PC-9 (cell line): ENCODE data around the gene KLHL1. TPM values are rescaled to one million over a fixed set of nuclear protein-coding genes. Genes with fewer than 3 reads are reported as not detected.

ENCODE experiments used
- BruUV-seq: library from RNA; stranded (reverse); fragments of 400-500 nt; replicated peaks from 2 replicates; lab custom pipeline; 2021; lab: Mats Ljungman, UMichigan
- CTCF ChIA-PET: fragments of 300-600 bp; sonication (Branson Sonifier 250); formaldehyde crosslinking; loops from one replicate; lab custom pipeline; 2022; ENCODE audit warnings: antibody characterized with exemption; lab: Charles Lee
- POLR2A ChIA-PET: fragments of 300-600 bp; sonication (Branson Sonifier 250); formaldehyde crosslinking; loops from one replicate; lab custom pipeline; 2022; ENCODE audit warnings: antibody characterized with exemption; ENCODE audit not compliant: unreplicated experiment; lab: Charles Lee
- DNase-seq, 2 experiments: peaks; one replicate each; pipeline versions ENCODE4 v3.0.0 to v3.0.0-alpha.2; 2015 to 2022; ENCODE audit warnings: mixed read lengths in 1 of 2
- H2AFZ ChIP-seq: fragments of 200-600 bp; sonication (generic); 2 replicates; pipeline ENCODE4 v1.8.1; 2017; ENCODE audit warnings: antibody characterized with exemption
- H3F3A ChIP-seq: fragments of 200-600 bp; sonication (generic); 2 replicates; pipeline ENCODE4 v1.8.1; 2017; ENCODE audit warnings: antibody characterized with exemption, mild to moderate bottlenecking, low read depth; ENCODE audit not compliant: insufficient read depth
- H3K27ac ChIP-seq: fragments of 200-600 bp; sonication (generic); 2 replicates; pipeline ENCODE4 v1.6.1; 2016; ENCODE audit warnings: mixed run types
- H3K27me3 ChIP-seq: fragments of 200-600 bp; sonication (generic); 2 replicates; pipeline ENCODE4 v1.6.1; 2016; ENCODE audit warnings: low read depth, mixed run types; ENCODE audit not compliant: insufficient read depth
- H3K36me3 ChIP-seq: fragments of 200-600 bp; sonication (generic); 2 replicates; pipeline ENCODE4 v1.6.1; 2016; ENCODE audit warnings: low read depth, mixed run types
- H3K4me1 ChIP-seq: fragments of 200-600 bp; sonication (generic); replicated peaks from 2 replicates; pipeline ENCODE4 v1.6.1; 2016; ENCODE audit warnings: mixed run types; ENCODE audit not compliant: insufficient read depth
- H3K4me2 ChIP-seq: fragments of 200-600 bp; sonication (generic); 2 replicates; pipeline ENCODE4 v1.6.1; 2017; ENCODE audit warnings: mixed run types
- H3K4me3 ChIP-seq: fragments of 200-600 bp; sonication (generic); 2 replicates; pipeline ENCODE4 v1.6.1; 2016; ENCODE audit warnings: mixed run types
- H3K79me2 ChIP-seq: fragments of 200-600 bp; sonication (generic); 2 replicates; pipeline ENCODE4 v1.6.1; 2017; ENCODE audit warnings: low read depth, mixed run types
- H3K9me2 ChIP-seq: fragments of 200-600 bp; sonication (generic); 2 replicates; pipeline ENCODE4 v1.8.1; 2017; ENCODE audit warnings: mild to moderate bottlenecking; ENCODE audit not compliant: insufficient read depth
- H3K9me3 ChIP-seq: fragments of 200-600 bp; sonication (generic); 2 replicates; pipeline ENCODE4 v1.8.1; 2016; ENCODE audit warnings: low read depth; ENCODE audit not compliant: insufficient read depth
- H4K20me1 ChIP-seq: fragments of 200-600 bp; sonication (generic); 2 replicates; pipeline ENCODE4 v1.8.1; 2017; ENCODE audit not compliant: insufficient read depth
- CTCF ChIP-seq: fragments of 200-600 bp; sonication (generic); conservative IDR thresholded peaks from 2 replicates; pipeline ENCODE4 v1.6.1; 2017; ENCODE audit warnings: mixed run types, antibody characterized with exemption, mild to moderate bottlenecking, moderate library complexity
- EZH2 ChIP-seq: fragments of 200-600 bp; sonication (generic); IDR thresholded peaks from 2 replicates; pipeline ENCODE4 v1.8.0; 2017; ENCODE audit warnings: antibody characterized with exemption, low read depth
- intact Hi-C: fragments of 100-400 bp; cut with micrococcal nuclease; formaldehyde crosslinking; loops from one replicate; pipeline ENCODE4 v1.10.0; 2022; ENCODE audit not compliant: unreplicated experiment
- total RNA-seq: library from RNA; stranded (reverse); gene quantifications from 2 replicates; pipeline ENCODE4 v1.2.3, GENCODE V29; 2021

Gene KLHL1
- total RNA-seq, 1 experiment from 2014 or later: not detected

GRCh38 chr13:70016116-70016515, 92.1 kb downstream of the KLHL1 start:
- ChIA-PET CTCF (no interaction called here), POLR2A (no interaction called here)
- no peaks in the 10 kb centered on the region for H4K20me1 ChIP-seq
- no peaks in the 10 kb centered on the region for H3K79me2 ChIP-seq
- H3K4me3 ChIP-seq: no peak overlapping the region
- no peaks in the 10 kb centered on the region; the same call in 1 of the 2 replicates for H3K9me2 ChIP-seq
- no TSS peak for BruUV-seq
- no peak overlapping the region for H3K4me2 ChIP-seq
- H3K27ac ChIP-seq: no peak overlapping the region
- TF ChIP-seq EZH2: no peak
- TF ChIP-seq CTCF: no peak
- H3F3A ChIP-seq: no peaks in the 10 kb centered on the region
- no peak overlapping the region for H2AFZ ChIP-seq
- no peak for DNase-seq
- intact Hi-C loops: no loop called here
- no peaks in the 10 kb centered on the region for H3K9me3 ChIP-seq
- H3K27me3 ChIP-seq: no peaks in the 10 kb centered on the region
- H3K4me1 ChIP-seq: no peaks in the 10 kb centered on the region
- no peaks in the 10 kb centered on the region for H3K36me3 ChIP-seq

GRCh38 chr13:70014337-70014736, 93.9 kb downstream of the KLHL1 start:
- Histone ChIP-seq H3K79me2 (no peaks in the 10 kb centered on the region), H3K4me3 (no peak overlapping the region), H4K20me1 (no peaks in the 10 kb centered on the region), H3K9me3 (no peaks in the 10 kb centered on the region; the same call in 1 of the 2 replicates), H3K4me2 (no peak overlapping the region), H3K9me2 (no peaks in the 10 kb centered on the region; the same call in 1 of the 2 replicates), H3K36me3 (no peaks in the 10 kb centered on the region), H3F3A (no peaks in the 10 kb centered on the region), H3K4me1 (no peaks in the 10 kb centered on the region), H3K27me3 (no peaks in the 10 kb centered on the region), H3K27ac (no peak overlapping the region), H2AFZ (no peak overlapping the region)
- POLR2A ChIA-PET: no interaction called here
- intact Hi-C loops: no loop called here
- no peak for DNase-seq
- BruUV-seq: no TSS peak
- TF ChIP-seq CTCF: no peak
- no peak for TF ChIP-seq EZH2
- CTCF ChIA-PET: no interaction called here

GRCh38 chr13:69999875-70000274, 108.4 kb downstream of the KLHL1 start:
- no peak for DNase-seq
- H3K4me2 ChIP-seq: no peak overlapping the region

GRCh38 chr13:69997061-69997460, 111.2 kb downstream of the KLHL1 start:
- TF ChIP-seq EZH2: no peak
- TF ChIP-seq CTCF: no peak
- no peaks in the 10 kb centered on the region for H4K20me1 ChIP-seq
- POLR2A ChIA-PET: no interaction called here
- intact Hi-C loops: no loop called here
- H3K27ac ChIP-seq: no peak overlapping the region
- no peaks in the 10 kb centered on the region for H3K79me2 ChIP-seq
- H3F3A ChIP-seq: no peaks in the 10 kb centered on the region
- no peak for DNase-seq
- H3K4me3 ChIP-seq: no peak overlapping the region
- CTCF ChIA-PET: no interaction called here
- no peaks in the 10 kb centered on the region for H3K4me1 ChIP-seq
- H3K27me3 ChIP-seq: no peaks in the 10 kb centered on the region
- no peaks in the 10 kb centered on the region for H3K36me3 ChIP-seq
- H3K9me2 ChIP-seq: no peaks in the 10 kb centered on the region
- H3K9me3 ChIP-seq: no peaks in the 10 kb centered on the region
- no peak overlapping the region for H3K4me2 ChIP-seq
- no peak overlapping the region for H2AFZ ChIP-seq
- BruUV-seq: no TSS peak

More at GRCh38 chr13:69999875-70000274, 108.4 kb downstream of the KLHL1 start:
- H3K79me2 ChIP-seq: no peaks in the 10 kb centered on the region
- H3K4me3 ChIP-seq: no peak overlapping the region
- no peaks in the 10 kb centered on the region for H3K36me3 ChIP-seq
- H3K4me1 ChIP-seq: no peaks in the 10 kb centered on the region
- no peaks in the 10 kb centered on the region for H3K27me3 ChIP-seq
- no peaks in the 10 kb centered on the region for H3F3A ChIP-seq
- no peaks in the 10 kb centered on the region for H4K20me1 ChIP-seq
- no peaks in the 10 kb centered on the region for H3K9me2 ChIP-seq
- H3K9me3 ChIP-seq: no peaks in the 10 kb centered on the region
- BruUV-seq: no TSS peak
- ChIA-PET POLR2A (no interaction called here), CTCF (no interaction called here)
- no peak for TF ChIP-seq EZH2
- H3K27ac ChIP-seq: no peak overlapping the region
- intact Hi-C loops: no loop called here
- H2AFZ ChIP-seq: no peak overlapping the region
